ENCODE measurements around the gene FGF22.

The FGF22 gene

DNA sequence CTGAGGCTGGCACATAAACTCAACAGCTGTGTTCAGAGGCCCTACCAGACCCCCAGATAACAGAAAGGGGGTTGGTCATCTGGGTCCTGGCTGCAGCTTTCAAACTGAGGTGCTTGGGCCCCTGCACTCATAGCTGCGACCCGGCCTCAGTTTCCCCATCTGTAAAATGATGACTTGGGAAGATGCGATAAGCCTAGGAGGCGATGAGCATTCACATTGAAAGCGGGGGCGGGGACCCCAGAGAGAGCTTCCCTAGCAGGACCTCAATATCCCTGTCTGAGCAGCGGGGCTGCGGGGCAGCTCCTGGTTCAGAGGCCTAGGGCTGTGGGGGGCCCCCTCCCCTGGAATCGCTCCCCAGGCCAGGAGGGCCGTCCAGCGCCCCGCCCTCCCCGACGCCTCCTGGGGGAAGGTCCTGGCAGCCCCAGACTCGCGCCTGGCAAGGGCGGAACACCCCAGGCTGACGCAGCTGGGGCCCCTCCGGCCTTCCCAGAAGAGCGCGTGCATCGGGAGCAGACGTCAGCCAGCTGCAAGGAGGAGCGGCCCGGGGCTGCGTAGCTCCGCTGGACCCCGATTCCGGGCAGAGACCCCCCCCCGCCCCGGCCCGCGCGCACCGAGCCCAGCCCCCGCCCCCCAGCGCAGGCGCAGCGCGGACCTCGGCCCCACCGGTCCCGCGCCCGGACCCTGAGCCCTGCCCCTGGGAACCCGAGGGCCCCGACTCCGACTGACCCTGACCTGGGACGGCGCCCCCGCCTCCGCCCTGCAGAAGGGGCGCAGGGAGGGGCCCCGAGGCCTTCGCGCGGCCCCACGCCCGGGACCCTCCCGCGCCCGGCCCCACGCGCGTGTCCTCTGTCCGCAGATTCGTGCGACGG, 40.0 kb downstream of the FGF22 start:
- no peak for TF ChIP-seq CTCF (conservative IDR thresholded peaks at IDR 0.05)
- H3K27ac ChIP-seq, result peak overlapping the region; percentile 95

DNA sequence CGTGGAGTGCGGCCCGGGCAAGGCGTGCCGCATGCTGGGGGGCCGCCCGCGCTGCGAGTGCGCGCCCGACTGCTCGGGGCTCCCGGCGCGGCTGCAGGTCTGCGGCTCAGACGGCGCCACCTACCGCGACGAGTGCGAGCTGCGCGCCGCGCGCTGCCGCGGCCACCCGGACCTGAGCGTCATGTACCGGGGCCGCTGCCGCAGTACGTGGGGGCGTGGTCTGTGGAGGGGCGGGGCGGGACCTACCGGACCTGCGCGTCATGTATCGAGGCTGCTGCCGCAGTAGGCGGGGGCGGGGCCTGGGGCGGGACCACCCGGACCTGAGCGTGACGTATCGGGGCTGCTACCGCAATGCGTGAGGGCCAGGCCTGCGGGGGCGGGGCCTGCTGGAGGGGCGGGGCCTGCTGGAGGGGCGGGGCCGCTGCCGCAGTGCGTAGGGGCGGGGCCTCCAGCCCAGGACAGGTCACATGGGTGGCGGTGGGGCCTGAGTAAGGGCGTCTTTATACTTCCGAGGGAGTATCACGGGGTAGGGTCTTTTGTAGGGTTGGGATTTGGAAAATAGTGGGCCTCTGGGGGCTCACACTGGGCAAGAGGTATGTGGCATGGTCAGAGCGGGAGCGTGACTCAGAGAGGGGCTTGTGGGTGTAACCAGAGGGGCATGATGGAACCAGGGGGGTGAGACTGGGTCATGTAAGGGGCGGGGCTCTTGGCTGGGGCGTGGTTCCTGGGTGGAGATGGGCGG, 40.8 kb downstream of the FGF22 start:
- TF ChIP-seq CTCF (conservative IDR thresholded peaks at IDR 0.05), result peak; percentile 73

DNA sequence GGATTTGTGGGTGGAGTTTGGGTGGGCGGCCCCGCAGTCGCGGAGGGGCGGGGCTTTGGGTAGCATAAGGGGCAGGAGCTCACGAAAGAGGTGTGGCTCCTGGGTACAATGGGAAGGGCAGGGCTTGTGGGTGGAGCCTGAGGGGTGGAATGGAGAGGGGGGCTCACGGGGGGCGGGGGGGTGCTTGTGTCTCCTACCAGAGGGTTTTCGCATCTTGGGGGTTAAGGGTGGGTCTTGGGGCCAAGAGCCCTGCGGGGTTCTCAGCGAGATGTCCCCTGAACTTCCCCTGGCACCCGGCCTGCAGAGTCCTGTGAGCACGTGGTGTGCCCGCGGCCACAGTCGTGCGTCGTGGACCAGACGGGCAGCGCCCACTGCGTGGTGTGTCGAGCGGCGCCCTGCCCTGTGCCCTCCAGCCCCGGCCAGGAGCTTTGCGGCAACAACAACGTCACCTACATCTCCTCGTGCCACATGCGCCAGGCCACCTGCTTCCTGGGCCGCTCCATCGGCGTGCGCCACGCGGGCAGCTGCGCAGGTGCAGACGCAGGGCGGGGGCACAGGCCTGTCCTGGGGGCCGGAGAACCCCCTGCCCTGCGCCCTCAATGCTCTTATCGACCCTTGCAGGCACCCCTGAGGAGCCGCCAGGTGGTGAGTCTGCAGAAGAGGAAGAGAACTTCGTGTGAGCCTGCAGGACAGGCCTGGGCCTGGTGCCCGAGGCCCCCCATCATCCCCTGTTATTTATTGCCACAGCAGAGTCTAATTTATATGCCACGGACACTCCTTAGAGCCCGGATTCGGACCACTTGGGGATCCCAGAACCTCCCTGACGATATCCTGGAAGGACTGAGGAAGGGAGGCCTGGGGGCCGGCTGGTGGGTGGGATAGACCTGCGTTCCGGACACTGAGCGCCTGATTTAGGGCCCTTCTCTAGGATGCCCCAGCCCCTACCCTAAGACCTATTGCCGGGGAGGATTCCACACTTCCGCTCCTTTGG, 41.6 kb downstream of the FGF22 start:
- no peak for TF ChIP-seq CTCF (conservative IDR thresholded peaks at IDR 0.05)
- H3K27ac ChIP-seq, result peak overlapping the region; percentile 95

More for the DNA sequence above, 40.8 kb downstream of the FGF22 start:
- peak overlapping the region; percentile 95 for H3K27ac ChIP-seq

GRCh38 chr19:682678-683320, 43.1 kb downstream of the FGF22 start:
- H3K27ac ChIP-seq, result no peak overlapping the region
- TF ChIP-seq CTCF (conservative IDR thresholded peaks at IDR 0.05), result no peak

DNA sequence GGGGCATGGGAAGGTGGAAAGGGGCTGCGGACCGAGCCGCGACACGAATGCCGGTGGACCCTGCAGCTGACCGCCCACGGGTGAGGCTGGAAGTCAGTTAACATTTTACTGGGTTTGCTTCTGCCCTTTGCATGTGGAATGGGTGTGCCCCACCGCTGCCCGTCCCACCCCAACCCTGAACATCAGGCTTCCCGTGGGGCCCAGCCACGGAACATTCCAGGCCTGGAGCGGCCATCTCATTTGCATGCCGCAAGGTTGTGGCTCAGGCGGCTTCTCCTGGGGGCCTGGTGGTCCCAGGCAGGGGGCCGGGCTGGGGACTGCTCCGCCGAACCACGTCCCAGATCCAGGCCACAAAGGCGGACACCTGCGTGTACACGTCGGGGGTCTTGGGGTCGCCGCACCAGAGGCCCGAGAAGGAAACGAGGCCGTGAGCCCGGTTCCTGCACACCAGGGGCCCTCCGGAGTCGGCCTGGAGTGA, 45.8 kb downstream of the FGF22 start:
- no peak overlapping the region for H3K27ac ChIP-seq

More for the DNA sequence above, 45.8 kb downstream of the FGF22 start:
- no peak for TF ChIP-seq CTCF (conservative IDR thresholded peaks at IDR 0.05)
